Psoas muscle (tissue), 8 donors: ENCODE data around the gene FREM3. TPM values are rescaled to one million over a fixed set of nuclear protein-coding genes. Genes with fewer than 3 reads are reported as not detected.

Experiments
- ATAC-seq, 4 donors: fragments of 200-7000 bp; cut with Tn5 transposase; one replicate each; pipeline ENCODE4 v1.9.1; 2020; ENCODE audit warnings: moderate library complexity in 3 of 4, mild to moderate bottlenecking in 2 of 4
- DNase-seq, 2 donors: peaks; one replicate each; pipeline ENCODE4 v3.0.0-alpha.2; 2020
- H3K27ac ChIP-seq: fragments of 200-600 bp; one replicate; pipeline ENCODE4 v1.8.0; 2022
- H3K27me3 ChIP-seq, 3 donors: fragments of 200-600 bp in 1 of 3; one replicate each; pipeline versions ENCODE4 v1.6.1 to v1.8.0; 2013 to 2022; ENCODE audit warnings: low read length in 2 of 3, mild to moderate bottlenecking in 2 of 3, moderate library complexity in 1 of 3; ENCODE audit not compliant: insufficient read depth in 3 of 3
- H3K36me3 ChIP-seq, 2 donors: fragments of 200-600 bp in 1 of 2; one replicate each; pipeline versions ENCODE4 v1.6.1 to v1.8.0; 2013 to 2022; ENCODE audit warnings: low read depth in 1 of 2, mild to moderate bottlenecking in 1 of 2, moderate library complexity in 1 of 2; ENCODE audit not compliant: insufficient read depth in 1 of 2
- H3K4me1 ChIP-seq: fragments of 200-600 bp; one replicate; pipeline ENCODE4 v1.8.0; 2022
- H3K4me3 ChIP-seq: fragments of 200-600 bp; one replicate; pipeline ENCODE4 v1.8.0; 2022; ENCODE audit warnings: mild to moderate bottlenecking
- H3K9me3 ChIP-seq: fragments of 200-600 bp; one replicate; pipeline ENCODE4 v1.8.0; 2022
- WGBS, 3 donors: extraction: QIAGEN DNeasy Blood & Tissue Kit; methylation state at CpG; one replicate each; pipeline versions ENCODE4 v1.1.6 to v1.1.7; 2013; 5-methylcytosine and 5-hydroxymethylcytosine counted together
- intact Hi-C, 2 donors: fragments of 100-400 bp; cut with DNase I; formaldehyde crosslinking; loops; one replicate each; pipeline versions ENCODE4 v1.11.0 to v1.14.2; 2022
- long read RNA-seq, 2 donors: library from polyadenylated mRNA; unstranded; transcript quantifications; one replicate each; pipeline ENCODE4 v2.0.0, GENCODE V29; 2021
- polyA plus RNA-seq, 3 donors: library from polyadenylated mRNA; stranded (reverse); fragments of 200-250 nt; gene quantifications; one replicate each; pipeline ENCODE4 v1.2.3, GENCODE V29; 2013
- total RNA-seq, 4 donors: library from RNA; stranded (reverse); fragmentation: NEBNext Ultra II Directional in 2 of 4; extraction: Animal tissue kit (Norgen Biotek cat#: 25700) in 2 of 4; gene quantifications; one replicate each; pipeline versions ENCODE4 v1.2.1 to v1.2.4, GENCODE V29; 2021 to 2023
- TF ChIP-seq, protein P1 (sequence below): fragments of 200-600 bp; IDR thresholded peaks from one replicate; pipeline ENCODE4 v1.8.0; 2022; ENCODE audit warnings: antibody characterized with exemption
- donor health status: healthy with polysubstance abuse.
- donor health status: DM: no; HTN: no; CAD: no; lungs with moderate emphysema.
- donor health status: Bipolar disorder and iron deficiency.
- donor health status: healthy.
- donor health status: DM: yes; HTN: yes; CAD: no.
- donor health status: DM: no; HTN: no; CAD: no.
- donor health status: DM: no; HTN: no; CAD: no.
- donor health status: DM: yes; HTN: yes; CAD: no.

FREM3 gene
- total RNA-seq (not detected), polyA plus RNA-seq (under 1 TPM in 1 of 3 donors, not detected in 2; 0.01 TPM)
- long read RNA-seq, donor 1, result 0 reads
- long read RNA-seq, donor 2, result 0 reads

DNA sequence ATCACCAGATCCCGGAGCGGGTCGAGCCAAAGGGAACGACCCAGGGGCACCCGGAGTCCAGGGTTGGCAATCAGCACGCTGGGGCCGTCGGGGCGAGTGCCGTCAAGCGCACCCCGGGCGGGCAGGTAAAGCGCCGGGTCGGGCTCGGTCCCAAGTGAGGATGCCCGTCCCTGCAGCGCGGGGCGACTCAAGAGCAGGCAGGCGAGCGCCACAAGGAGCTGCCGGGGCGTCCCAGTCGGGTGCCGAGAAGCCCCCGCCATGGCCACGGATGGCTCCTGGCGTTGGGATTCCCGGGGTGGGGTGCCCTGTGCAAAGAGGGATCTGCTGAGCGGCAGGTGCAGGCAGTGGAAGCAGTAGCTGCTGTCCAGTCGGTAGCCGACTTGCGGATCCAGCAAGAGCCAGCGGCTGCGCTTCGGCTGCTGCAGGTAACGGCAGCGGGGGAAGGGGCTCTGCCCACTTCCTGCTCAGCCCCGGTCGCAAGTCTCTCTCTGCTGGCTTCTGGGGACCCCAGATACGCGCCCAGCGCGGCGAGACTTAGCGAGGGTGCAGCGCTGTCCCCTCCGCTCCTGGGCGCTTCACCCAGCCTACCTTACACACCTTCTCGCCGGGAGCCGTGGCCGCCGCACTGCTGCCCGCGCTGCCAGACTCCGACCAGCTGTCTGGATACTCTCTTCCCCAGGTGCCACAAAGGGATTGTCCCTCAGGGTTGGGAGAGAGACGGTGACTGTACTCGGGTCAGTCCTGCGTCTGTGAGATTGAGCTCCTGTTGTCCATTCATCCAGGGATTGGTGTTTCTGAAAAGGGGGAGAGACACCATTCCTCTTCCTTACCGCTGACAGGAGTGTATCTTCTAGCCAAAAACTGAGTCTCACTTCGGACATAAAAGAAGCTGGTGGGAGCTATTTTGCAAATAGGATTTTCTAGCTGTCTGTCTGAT is at the start of gene FREM3:
FREM3 (minus strand) TSS at position 260 of the 937 bp plus-strand sequence; CDS start at position 260, 0 bp downstream.
- H3K27me3 ChIP-seq, result peaks cover 4 to 41% (median 17%) of the 10 kb centered on the region in 3 donors
- DNase-seq, result peak in 1 of 2 donors; percentile 56
- no peaks in the 10 kb centered on the region for H3K9me3 ChIP-seq
- TF ChIP-seq, protein P1, sequence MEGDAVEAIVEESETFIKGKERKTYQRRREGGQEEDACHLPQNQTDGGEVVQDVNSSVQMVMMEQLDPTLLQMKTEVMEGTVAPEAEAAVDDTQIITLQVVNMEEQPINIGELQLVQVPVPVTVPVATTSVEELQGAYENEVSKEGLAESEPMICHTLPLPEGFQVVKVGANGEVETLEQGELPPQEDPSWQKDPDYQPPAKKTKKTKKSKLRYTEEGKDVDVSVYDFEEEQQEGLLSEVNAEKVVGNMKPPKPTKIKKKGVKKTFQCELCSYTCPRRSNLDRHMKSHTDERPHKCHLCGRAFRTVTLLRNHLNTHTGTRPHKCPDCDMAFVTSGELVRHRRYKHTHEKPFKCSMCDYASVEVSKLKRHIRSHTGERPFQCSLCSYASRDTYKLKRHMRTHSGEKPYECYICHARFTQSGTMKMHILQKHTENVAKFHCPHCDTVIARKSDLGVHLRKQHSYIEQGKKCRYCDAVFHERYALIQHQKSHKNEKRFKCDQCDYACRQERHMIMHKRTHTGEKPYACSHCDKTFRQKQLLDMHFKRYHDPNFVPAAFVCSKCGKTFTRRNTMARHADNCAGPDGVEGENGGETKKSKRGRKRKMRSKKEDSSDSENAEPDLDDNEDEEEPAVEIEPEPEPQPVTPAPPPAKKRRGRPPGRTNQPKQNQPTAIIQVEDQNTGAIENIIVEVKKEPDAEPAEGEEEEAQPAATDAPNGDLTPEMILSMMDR, result no peak
- H3K4me3 ChIP-seq, result peak within 1 kb of the TSS; percentile 59
- H3K27ac ChIP-seq, result no peak within 1 kb of the TSS
- ATAC-seq, result peak; percentile 17 to 57 (median 41)
- H3K4me1 ChIP-seq, result peaks cover 14% of the 10 kb centered on the region
- H3K36me3 ChIP-seq, result no peaks in the 10 kb centered on the region
- intact Hi-C loops, result no loop called here
- WGBS, 3 donors, result 1 to 2% (median 2%) methylated on average over 58 to 64 of the region's 64 CpGs

DNA sequence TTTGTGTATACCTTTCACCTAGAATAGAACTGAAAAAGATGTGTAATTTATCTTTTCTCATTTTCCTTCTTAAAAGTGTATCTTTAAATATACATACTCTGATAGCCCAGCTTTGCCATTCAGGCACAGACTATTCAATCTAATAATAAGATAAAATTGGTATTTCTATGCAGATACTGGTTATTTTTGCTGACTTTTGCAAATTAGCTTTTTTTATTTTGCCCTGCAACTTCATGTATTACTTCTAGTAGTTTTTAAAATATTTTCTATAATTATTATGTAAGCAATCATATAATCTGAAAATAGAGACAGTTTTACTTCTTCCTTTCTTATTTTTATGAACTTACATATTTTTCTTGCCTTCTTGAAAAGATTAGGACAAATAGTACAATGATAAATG is 45.4 kb upstream of the FREM3 start:
- Histone ChIP-seq H3K4me1 (no peaks in the 10 kb centered on the region), H3K27me3 (no peaks in the 10 kb centered on the region), H3K9me3 (no peaks in the 10 kb centered on the region), H3K27ac (no peak overlapping the region), H3K36me3 (no peaks in the 10 kb centered on the region), H3K4me3 (no peak overlapping the region)
- intact Hi-C loops, result no loop called here
- DNase-seq, result no peak
- no peak for ATAC-seq
- TF ChIP-seq, protein P1, result no peak

DNA sequence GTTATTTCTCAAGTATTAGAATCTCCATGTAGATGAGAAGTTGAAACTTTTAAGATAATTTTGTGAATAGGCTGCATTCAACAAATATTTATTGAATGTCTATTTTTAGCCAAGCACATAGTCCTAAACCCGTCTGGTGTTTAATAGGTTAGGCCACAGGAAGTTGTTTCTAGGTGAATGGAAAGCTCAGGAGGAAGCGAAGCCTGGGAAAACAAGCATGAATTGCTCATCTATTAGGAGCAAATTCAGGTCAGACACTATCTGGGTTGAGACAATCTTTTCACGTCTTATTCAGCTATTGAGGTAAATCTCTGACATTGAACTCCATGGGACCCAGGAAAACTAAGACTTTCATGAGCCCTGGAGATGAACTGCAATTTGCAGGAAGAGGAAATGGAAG is 43.1 kb upstream of the FREM3 start:
- Histone ChIP-seq H3K27ac (no peak overlapping the region), H3K27me3 (no peaks in the 10 kb centered on the region), H3K36me3 (no peaks in the 10 kb centered on the region), H3K9me3 (no peaks in the 10 kb centered on the region), H3K4me1 (no peaks in the 10 kb centered on the region), H3K4me3 (no peak overlapping the region)
- intact Hi-C loops, result no loop called here
- WGBS, 3 donors, result 57 to 64% (median 61%) methylated on average over 3 of the region's 3 CpGs
- no peak for DNase-seq
- TF ChIP-seq, protein P1, result no peak
- ATAC-seq, result no peak

DNA sequence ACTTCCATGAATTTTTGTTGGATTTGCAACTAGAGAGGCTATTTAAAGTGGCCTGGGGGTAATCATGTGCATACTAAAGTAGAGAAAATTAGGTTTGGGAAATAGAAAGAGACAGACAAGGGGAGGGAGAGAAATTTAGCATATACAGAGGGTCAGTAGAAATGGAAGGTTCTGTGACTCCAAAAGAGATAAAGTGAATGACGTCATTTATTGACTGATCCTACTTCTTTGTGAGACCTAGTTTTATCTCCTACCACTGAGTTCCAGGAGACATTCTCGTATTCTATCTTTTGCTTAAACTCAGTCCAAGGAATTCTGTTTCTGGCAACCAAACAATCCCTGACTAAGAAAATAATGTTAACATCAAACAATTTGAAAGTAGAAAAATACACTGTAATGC is 42.4 kb upstream of the FREM3 start:
- Histone ChIP-seq H3K36me3 (no peaks in the 10 kb centered on the region), H3K27ac (no peak overlapping the region), H3K4me3 (no peak overlapping the region), H3K27me3 (no peaks in the 10 kb centered on the region), H3K9me3 (no peaks in the 10 kb centered on the region), H3K4me1 (no peaks in the 10 kb centered on the region)
- intact Hi-C loops, result no loop called here
- TF ChIP-seq, protein P1, result no peak
- DNase-seq (no peak), ATAC-seq (no peak)
- WGBS, 3 donors, result 35 to 90% (median 40%) methylated on average over 2 of the region's 2 CpGs
